ENCODE data around the gene ODF2. TPM values are rescaled to one million over a fixed set of nuclear protein-coding genes. Genes with fewer than 3 reads are reported as not detected.

Gene ODF2
- total and polyA plus RNA-seq, 2 of the 13 experiments (the other 11 are each of a cell fraction or from before 2014, with no cell fraction given), result 9.8 to 31.3 TPM

- TF ChIP-seq ZBTB40 (IDR thresholded peaks at IDR 0.05) (no peak), ZBTB40 (CRISPR knock-in tag; IDR thresholded peaks at IDR 0.05) (0 out of 2 replicates have a peak, but pooled peaks have one; percentile 10), ZNF331 (CRISPR knock-in tag; IDR thresholded peaks at IDR 0.05) (0 out of 2 replicates have a peak, but pooled peaks have one; percentile 17), ZKSCAN8 (CRISPR knock-in tag; IDR thresholded peaks at IDR 0.05; ENCODE audit: borderline replicate concordance) (no peak), TFE3 (CRISPR knock-in tag; IDR thresholded peaks at IDR 0.05) (peak; percentile 35; the same call in 1 of the 2 replicates), NFKB2 (CRISPR knock-in tag; IDR thresholded peaks at IDR 0.05; ENCODE audit: borderline replicate concordance) (peak; percentile 73; the same call in 1 of the 2 replicates), ZNF619 (CRISPR knock-in tag; IDR thresholded peaks at IDR 0.05) (no peak), GATAD2A (CRISPR knock-in tag; IDR thresholded peaks at IDR 0.05) (peak; percentile 34; the same call in 1 of the 2 replicates), HNF4G (IDR thresholded peaks at IDR 0.05; ENCODE audit: borderline replicate concordance, low read depth, low read length) (peak; percentile 17; the same call in 1 of the 2 replicates), HNF4G (CRISPR knock-in tag; IDR thresholded peaks at IDR 0.05; ENCODE audit: borderline replicate concordance, low read depth) (no peak), ZNF773 (CRISPR knock-in tag; IDR thresholded peaks at IDR 0.05; ENCODE audit: borderline replicate concordance) (no peak), ZNF777 (CRISPR knock-in tag; IDR thresholded peaks at IDR 0.05) (peak; percentile 97), GATAD1 (CRISPR knock-in tag; IDR thresholded peaks at IDR 0.05) (peak; percentile 68), ZFP82 (CRISPR knock-in tag; IDR thresholded peaks at IDR 0.05; ENCODE audit: borderline replicate concordance) (no peak), ELK4 (CRISPR knock-in tag; IDR thresholded peaks at IDR 0.05; ENCODE audit: borderline replicate concordance) (peak; percentile 59; the same call in 1 of the 2 replicates), ZC3H13 (CRISPR knock-in tag; IDR thresholded peaks at IDR 0.05) (0 out of 2 replicates have a peak, but pooled peaks have one; percentile 46), SOX6 (IDR thresholded peaks at IDR 0.05) (no peak), SOX6 (CRISPR knock-in tag; IDR thresholded peaks at IDR 0.05) (0 out of 2 replicates have a peak, but pooled peaks have one; percentile 16)
These were observed at the start of gene ODF2 (continued) for GRCh38 chr9:128455849-128456612.

All from HepG2 (cell line).